H9 (cell line): Measurements from ENCODE around the gene CCDC28B. TPM values are rescaled to one million over a fixed set of nuclear protein-coding genes. Genes with fewer than 3 reads are reported as not detected.

ENCODE experiments used
- DNase-seq: peaks from one replicate; pipeline ENCODE4 v3.0.0-alpha.2; 2017
- H2AFZ ChIP-seq: one replicate; pipeline ENCODE4 v1.6.1; 2013; ENCODE audit warnings: mild to moderate bottlenecking, low read length, control low read depth, moderate library complexity
- H2AK5ac ChIP-seq: 2 replicates; pipeline ENCODE4 v1.6.1; 2013; ENCODE audit warnings: low read length, control low read depth, mixed read lengths; ENCODE audit not compliant: insufficient read length
- H2BK120ac ChIP-seq: one replicate; pipeline ENCODE4 v1.6.1; 2013; ENCODE audit warnings: low read depth, mild to moderate bottlenecking, low read length, control low read depth, inconsistent platforms; ENCODE audit not compliant: poor library complexity, severe bottlenecking
- H2BK12ac ChIP-seq: 2 replicates; pipeline ENCODE4 v1.6.1; 2013; ENCODE audit warnings: low read length, control low read depth, mixed read lengths, low read depth; ENCODE audit not compliant: insufficient read length
- H2BK15ac ChIP-seq: 2 replicates; pipeline ENCODE4 v1.6.1; 2013; ENCODE audit warnings: low read depth, low read length, control low read depth
- H2BK20ac ChIP-seq: one replicate; pipeline ENCODE4 v1.6.1; 2013; ENCODE audit warnings: low read depth, mild to moderate bottlenecking, low read length, control low read depth, inconsistent platforms; ENCODE audit not compliant: poor library complexity, severe bottlenecking
- H2BK5ac ChIP-seq: 2 replicates; pipeline ENCODE4 v1.6.1; 2013; ENCODE audit warnings: low read length, control low read depth, mixed read lengths; ENCODE audit not compliant: insufficient read length
- H3K14ac ChIP-seq: 2 replicates; pipeline ENCODE4 v1.6.1; 2013; ENCODE audit warnings: low read length, control low read depth; ENCODE audit not compliant: insufficient read depth
- H3K18ac ChIP-seq: 2 replicates; pipeline ENCODE4 v1.6.1; 2013; ENCODE audit warnings: low read depth, mild to moderate bottlenecking, mixed read lengths, low read length, control low read depth; ENCODE audit not compliant: insufficient read length
- H3K23ac ChIP-seq: 2 replicates; pipeline ENCODE4 v1.6.1; 2013; ENCODE audit warnings: low read length, control low read depth, mixed read lengths, low read depth; ENCODE audit not compliant: insufficient read length
- H3K23me2 ChIP-seq: 2 replicates; pipeline ENCODE4 v1.6.1; 2013; ENCODE audit warnings: low read depth, mild to moderate bottlenecking, mixed read lengths, low read length, control low read depth; ENCODE audit not compliant: insufficient read length, poor library complexity, severe bottlenecking
- H3K27ac ChIP-seq: 2 replicates; pipeline ENCODE4 v1.5.1; 2013; ENCODE audit warnings: low read length, control low read depth, mixed read lengths, low read depth; ENCODE audit not compliant: insufficient read length
- H3K27me3 ChIP-seq: 2 replicates; pipeline ENCODE4 v1.6.1; 2013; ENCODE audit warnings: low read length, control low read depth, inconsistent platforms; ENCODE audit not compliant: insufficient read depth
- H3K4ac ChIP-seq: 2 replicates; pipeline ENCODE4 v1.6.1; 2013; ENCODE audit warnings: low read depth, mild to moderate bottlenecking, control low read depth, inconsistent platforms, low read length, moderate library complexity
- H3K4me1 ChIP-seq: 2 replicates; pipeline ENCODE4 v1.6.1; 2013; ENCODE audit warnings: low read length, control low read depth, inconsistent platforms; ENCODE audit not compliant: insufficient read depth
- H3K4me2 ChIP-seq: 2 replicates; pipeline ENCODE4 v1.6.1; 2013; ENCODE audit warnings: low read length, control low read depth, mixed read lengths; ENCODE audit not compliant: insufficient read length, insufficient read depth
- H3K56ac ChIP-seq: 2 replicates; pipeline ENCODE4 v1.6.1; 2013; ENCODE audit warnings: low read depth, mild to moderate bottlenecking, mixed read lengths, low read length, control low read depth; ENCODE audit not compliant: insufficient read length
- H3K79me1 ChIP-seq: 2 replicates; pipeline ENCODE4 v1.6.1; 2013; ENCODE audit warnings: low read depth, mild to moderate bottlenecking, moderate library complexity, low read length, control low read depth, inconsistent platforms; ENCODE audit not compliant: insufficient read depth, poor library complexity, severe bottlenecking
- H3K79me2 ChIP-seq: 2 replicates; pipeline ENCODE4 v1.6.1; 2013; ENCODE audit warnings: low read length, control low read depth, inconsistent platforms; ENCODE audit not compliant: insufficient read depth
- H3K9ac ChIP-seq: 2 replicates; pipeline ENCODE4 v1.6.1; 2013; ENCODE audit warnings: low read length, control low read depth, mixed read lengths; ENCODE audit not compliant: insufficient read length; ENCODE audit errors: extremely low read depth
- H3K9me3 ChIP-seq: one replicate; pipeline ENCODE4 v1.6.1; 2013; ENCODE audit warnings: low read depth, low read length, inconsistent platforms; ENCODE audit not compliant: control insufficient read depth
- H3T11ph ChIP-seq: one replicate; pipeline ENCODE4 v1.6.1; 2013; ENCODE audit warnings: mild to moderate bottlenecking, low read length, control low read depth, inconsistent platforms
- H4K20me1 ChIP-seq: one replicate; pipeline ENCODE4 v1.6.1; 2013; ENCODE audit not compliant: control insufficient read depth, insufficient read length, insufficient read depth
- H4K5ac ChIP-seq: 2 replicates; pipeline ENCODE4 v1.6.1; 2013; ENCODE audit warnings: low read depth, mild to moderate bottlenecking, mixed read lengths, low read length, control low read depth; ENCODE audit not compliant: insufficient read length
- H4K8ac ChIP-seq: replicated peaks from 2 replicates; pipeline ENCODE4 v1.6.1; 2013; ENCODE audit warnings: low read length, control low read depth, mixed read lengths, low read depth; ENCODE audit not compliant: insufficient read length
- H4K91ac ChIP-seq: 2 replicates; pipeline ENCODE4 v1.6.1; 2013; ENCODE audit warnings: low read depth, mild to moderate bottlenecking, moderate library complexity, mixed read lengths, low read length, control low read depth; ENCODE audit not compliant: insufficient read length
- H3K27ac Mint-ChIP-seq, 3 experiments: 2 replicates in 2 of 3; 3 replicates in 1 of 3; pipeline ENCODE4 v1.8.0; 2020 to 2021; ENCODE audit warnings: mixed read lengths in 3 of 3, mild to moderate bottlenecking in 1 of 3, moderate library complexity in 1 of 3
- H3K27me3 Mint-ChIP-seq: 2 replicates; pipeline ENCODE4 v1.8.0; 2021; ENCODE audit warnings: low read depth, mild to moderate bottlenecking, moderate library complexity, mixed read lengths
- H3K36me3 Mint-ChIP-seq, 3 experiments: 2 replicates in 2 of 3; 3 replicates in 1 of 3; pipeline ENCODE4 v1.8.0; 2020 to 2021; ENCODE audit warnings: low read depth in 3 of 3, mixed read lengths in 3 of 3; ENCODE audit not compliant: insufficient read depth in 1 of 3
- H3K4me1 Mint-ChIP-seq, 2 experiments: 2 replicates each; pipeline ENCODE4 v1.8.0; 2020; ENCODE audit warnings: mixed read lengths in 2 of 2
- H3K4me3 Mint-ChIP-seq, 2 experiments: 2 replicates in 1 of 2; 3 replicates in 1 of 2; pipeline ENCODE4 v1.8.0; 2020 to 2021; ENCODE audit warnings: mild to moderate bottlenecking in 2 of 2, mixed read lengths in 2 of 2, moderate library complexity in 1 of 2
- H3K9me3 Mint-ChIP-seq, 2 experiments: 2 replicates in 1 of 2; 3 replicates in 1 of 2; pipeline ENCODE4 v1.8.0; 2020; ENCODE audit warnings: mild to moderate bottlenecking in 2 of 2, mixed read lengths in 2 of 2, moderate library complexity in 1 of 2
- CTCF ChIP-seq: fragments of 200-600 bp; sonication (generic); conservative IDR thresholded peaks from 3 replicates; pipeline ENCODE4 v1.8.0; 2021; ENCODE audit warnings: antibody characterized with exemption, mild to moderate bottlenecking
- WGBS: extraction: QIAGEN DNeasy Blood & Tissue Kit; methylation state at CpG from one replicate; pipeline ENCODE4 v1.1.7; 2013; ENCODE audit warnings: missing lambda C conversion rate, low lambda C conversion rate, mixed read lengths; ENCODE audit not compliant: insufficient read length; ENCODE audit errors: extremely low coverage; 5-methylcytosine and 5-hydroxymethylcytosine counted together
- total RNA-seq: library from RNA; stranded (reverse); gene quantifications from 2 replicates; pipeline ENCODE4 v1.2.1, GENCODE V29; 2021

CCDC28B gene
- total RNA-seq, 1 experiment from 2014 or later = 20.7 TPM

DNA sequence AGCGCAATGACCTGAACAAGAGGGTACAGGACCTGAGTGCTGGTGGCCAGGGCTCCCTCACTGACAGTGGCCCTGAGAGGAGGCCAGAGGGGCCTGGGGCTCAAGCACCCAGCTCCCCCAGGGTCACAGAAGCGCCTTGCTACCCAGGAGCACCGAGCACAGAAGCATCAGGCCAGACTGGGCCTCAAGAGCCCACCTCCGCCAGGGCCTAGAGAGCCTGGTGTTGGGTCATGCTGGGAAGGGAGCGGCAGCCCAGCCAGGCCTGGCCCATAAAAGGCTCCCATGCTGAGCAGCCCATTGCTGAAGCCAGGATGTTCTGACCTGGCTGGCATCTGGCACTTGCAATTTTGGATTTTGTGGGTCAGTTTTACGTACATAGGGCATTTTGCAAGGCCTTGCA is 5.4 kb upstream of the CCDC28B start:
- Histone ChIP-seq H3K18ac (no peak overlapping the region), H3K56ac (no peak overlapping the region), H3K79me2 (no peaks in the 10 kb centered on the region), H3K9ac (no peak overlapping the region), H2BK15ac (no peak overlapping the region), H2AK5ac (no peak overlapping the region), H2BK20ac (no peak overlapping the region), H3K27ac (no peak overlapping the region), H3K4ac (no peak overlapping the region), H3K79me1 (no peaks in the 10 kb centered on the region), H3K4me1 (no peaks in the 10 kb centered on the region; the same call in 1 of the 2 replicates), H4K20me1 (no peaks in the 10 kb centered on the region), H2AFZ (no peak overlapping the region), H3K23ac (no peak overlapping the region), H2BK5ac (no peak overlapping the region), H2BK120ac (no peak overlapping the region), H4K5ac (no peak overlapping the region), H3K9me3 (no peaks in the 10 kb centered on the region), H2BK12ac (no peak overlapping the region), H3K23me2 (no peaks in the 10 kb centered on the region), H4K91ac (no peak overlapping the region), H3K4me2 (no peak overlapping the region), H4K8ac (no peak overlapping the region), H3T11ph (no peak overlapping the region), H3K27me3 (no peaks in the 10 kb centered on the region), H3K14ac (no peak overlapping the region)
- Mint-ChIP-seq H3K4me1 (peaks cover 20 to 23% of the 10 kb centered on the region in 2 experiments), H3K27ac (no peak overlapping the region), H3K36me3 (peaks cover 53 to 83% (median 77%) of the 10 kb centered on the region in 3 experiments; a peak in 6 of 7 replicates), H3K9me3 (no peaks in the 10 kb centered on the region), H3K27me3 (no peaks in the 10 kb centered on the region), H3K4me3 (no peak overlapping the region)
- TF ChIP-seq CTCF = no peak
- no CpG with 5 or more reads among the region's 6 CpGs for WGBS
- no peak for DNase-seq
